Stomach (tissue), 4 donors: ENCODE measurements around the gene FZD2.

Experiments
- EP300 ChIP-seq: sonication (generic); formaldehyde crosslinking; IDR thresholded peaks from one replicate; pipeline ENCODE4 v1.6.1; 2017; ENCODE audit warnings: antibody characterized with exemption
- POLR2A ChIP-seq, 4 donors: fragments of 450-650 bp; IDR thresholded peaks; one replicate each; pipeline ENCODE4 v1.6.1; 2016; ENCODE audit warnings: antibody characterized with exemption in 4 of 4, control low read depth in 2 of 4, mild to moderate bottlenecking in 1 of 4, moderate library complexity in 1 of 4
- POLR2AphosphoS5 ChIP-seq, 3 donors: sonication (generic); formaldehyde crosslinking; IDR thresholded peaks; one replicate each; pipeline ENCODE4 v1.6.1; 2016; ENCODE audit warnings: antibody characterized with exemption in 3 of 3
- TF ChIP-seq, protein P1 (sequence below), 7 experiments: fragments of 450-650 bp in 4 of 7; fragments of 200-600 bp in 3 of 7; sonication (generic) in 3 of 7; IDR thresholded peaks; one replicate each; pipeline ENCODE4 v1.5.1; 2016 to 2019; ENCODE audit warnings: antibody characterized with exemption in 7 of 7, control low read depth in 2 of 7, mild to moderate bottlenecking in 1 of 7

- TF ChIP-seq POLR2AphosphoS5 (IDR thresholded peaks at IDR 0.05) (no peak), POLR2A (IDR thresholded peaks at IDR 0.05) (no peak), EP300 (no peak)
- TF ChIP-seq, protein P1, sequence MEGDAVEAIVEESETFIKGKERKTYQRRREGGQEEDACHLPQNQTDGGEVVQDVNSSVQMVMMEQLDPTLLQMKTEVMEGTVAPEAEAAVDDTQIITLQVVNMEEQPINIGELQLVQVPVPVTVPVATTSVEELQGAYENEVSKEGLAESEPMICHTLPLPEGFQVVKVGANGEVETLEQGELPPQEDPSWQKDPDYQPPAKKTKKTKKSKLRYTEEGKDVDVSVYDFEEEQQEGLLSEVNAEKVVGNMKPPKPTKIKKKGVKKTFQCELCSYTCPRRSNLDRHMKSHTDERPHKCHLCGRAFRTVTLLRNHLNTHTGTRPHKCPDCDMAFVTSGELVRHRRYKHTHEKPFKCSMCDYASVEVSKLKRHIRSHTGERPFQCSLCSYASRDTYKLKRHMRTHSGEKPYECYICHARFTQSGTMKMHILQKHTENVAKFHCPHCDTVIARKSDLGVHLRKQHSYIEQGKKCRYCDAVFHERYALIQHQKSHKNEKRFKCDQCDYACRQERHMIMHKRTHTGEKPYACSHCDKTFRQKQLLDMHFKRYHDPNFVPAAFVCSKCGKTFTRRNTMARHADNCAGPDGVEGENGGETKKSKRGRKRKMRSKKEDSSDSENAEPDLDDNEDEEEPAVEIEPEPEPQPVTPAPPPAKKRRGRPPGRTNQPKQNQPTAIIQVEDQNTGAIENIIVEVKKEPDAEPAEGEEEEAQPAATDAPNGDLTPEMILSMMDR (IDR thresholded peaks at IDR 0.05): no peak
Measured at GRCh38 chr17:44564429-44564828, 7.1 kb downstream of the FZD2 start.
